Hepatocyte (in vitro differentiated cells): Measurements from ENCODE around the gene DMD. TPM values are rescaled to one million over a fixed set of nuclear protein-coding genes. Genes with fewer than 3 reads are reported as not detected.
A peak's percentile ranks its signal among the peaks of the same experiment; 100 is the strongest.

Experiments
- DNase-seq: peaks from one replicate; pipeline ENCODE4 v3.0.0-alpha.2; 2016; ENCODE audit warnings: low spot score
- H2AFZ ChIP-seq: fragments of 200-600 bp; sonication (generic); 2 replicates; pipeline ENCODE4 v1.6.0; 2016; ENCODE audit warnings: antibody characterized with exemption, mild to moderate bottlenecking
- H3K27ac ChIP-seq: fragments of 200-600 bp; sonication (generic); 2 replicates; pipeline ENCODE4 v1.5.1; 2016; ENCODE audit warnings: mild to moderate bottlenecking
- H3K27me3 ChIP-seq: fragments of 200-600 bp; sonication (generic); 2 replicates; pipeline ENCODE4 v1.6.1; 2016
- H3K36me3 ChIP-seq: fragments of 200-600 bp; sonication (generic); replicated peaks from 2 replicates; pipeline ENCODE4 v1.5.1; 2016; ENCODE audit warnings: low read depth; ENCODE audit not compliant: insufficient read depth
- H3K4me1 ChIP-seq: fragments of 200-600 bp; sonication (generic); 2 replicates; pipeline ENCODE4 v1.5.1; 2016; ENCODE audit warnings: mild to moderate bottlenecking, moderate library complexity; ENCODE audit not compliant: insufficient read depth
- H3K4me2 ChIP-seq: fragments of 200-600 bp; sonication (generic); 2 replicates; pipeline ENCODE4 v1.6.0; 2016
- H3K4me3 ChIP-seq: fragments of 200-600 bp; sonication (generic); 2 replicates; pipeline ENCODE4 v1.5.1; 2016; ENCODE audit warnings: mild to moderate bottlenecking
- H3K79me2 ChIP-seq: fragments of 200-600 bp; sonication (generic); 2 replicates; pipeline ENCODE4 v1.6.0; 2017; ENCODE audit warnings: mild to moderate bottlenecking
- H3K9me2 ChIP-seq: fragments of 200-600 bp; sonication (generic); replicated peaks from 2 replicates; pipeline ENCODE4 v1.6.0; 2017; ENCODE audit warnings: mild to moderate bottlenecking; ENCODE audit not compliant: insufficient read depth
- H3K9me3 ChIP-seq: fragments of 200-600 bp; sonication (generic); 2 replicates; pipeline ENCODE4 v1.5.1; 2016; ENCODE audit warnings: low read depth, mild to moderate bottlenecking
- H4K20me1 ChIP-seq: fragments of 200-600 bp; sonication (generic); 2 replicates; pipeline ENCODE4 v1.6.0; 2016; ENCODE audit warnings: mild to moderate bottlenecking; ENCODE audit not compliant: insufficient read depth, poor library complexity, severe bottlenecking
- EZH2 ChIP-seq: fragments of 200-600 bp; sonication (generic); IDR thresholded peaks from 2 replicates; pipeline ENCODE4 v1.6.1; 2016; ENCODE audit warnings: antibody characterized with exemption, mild to moderate bottlenecking, borderline replicate concordance
- EZH2phosphoT487 ChIP-seq: fragments of 200-600 bp; sonication (generic); IDR thresholded peaks from one replicate; pipeline ENCODE4 v1.6.1; 2018; ENCODE audit warnings: antibody characterized with exemption, mild to moderate bottlenecking, low read depth, moderate library complexity; ENCODE audit not compliant: unreplicated experiment, severe bottlenecking
- WGBS: methylation state at CpG from one replicate; pipeline ENCODE4 v1.1.6; 2016; ENCODE audit warnings: low lambda C conversion rate; ENCODE audit errors: missing lambda C conversion rate; 5-methylcytosine and 5-hydroxymethylcytosine counted together
- polyA plus RNA-seq: library from polyadenylated mRNA; unstranded; fragments of >200 nt; fragmentation: Nextera tagmentation; extraction: Ambion mirVana; gene quantifications from 2 replicates; pipeline ENCODE4 v1.2.1, GENCODE V29; 2016
- total RNA-seq: library from RNA; depleted of rRNA; stranded (reverse); fragments of >200 nt; gene quantifications from 2 replicates; pipeline ENCODE4 v1.2.3, GENCODE V29; 2014
- TF ChIP-seq, protein P1 (sequence below): fragments of 200-600 bp; sonication (generic); IDR thresholded peaks from 2 replicates; pipeline ENCODE4 v1.5.1; 2016; ENCODE audit warnings: antibody characterized with exemption, mild to moderate bottlenecking; ENCODE audit not compliant: poor library complexity

The DMD gene
- total and polyA plus RNA-seq, 2 experiments from 2014 or later, result 14.2 to 27.8 TPM

DNA sequence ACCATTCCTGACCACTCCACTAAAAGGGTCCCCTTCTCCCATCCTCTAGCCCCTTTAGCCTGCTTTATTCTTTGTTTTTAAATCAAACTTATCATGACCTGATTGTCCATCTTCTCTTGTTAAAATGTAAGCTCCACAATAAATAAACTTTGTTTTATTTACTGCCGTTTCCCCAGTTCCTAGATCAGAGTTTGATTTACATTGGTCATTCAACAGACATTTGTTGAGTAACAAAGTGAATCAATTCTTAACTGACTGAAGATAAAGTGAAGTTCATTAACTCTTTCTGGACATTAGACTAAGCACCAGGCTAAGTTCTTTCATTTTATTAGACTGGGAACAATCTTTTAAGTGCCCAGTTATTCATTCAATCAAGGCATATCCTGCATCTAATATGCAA, 1876.4 kb downstream of the DMD start:
- H3K36me3 ChIP-seq, result no peaks in the 10 kb centered on the region
- H3K4me2 ChIP-seq, result no peak overlapping the region
- H3K27me3 ChIP-seq, result no peaks in the 10 kb centered on the region
- TF ChIP-seq EZH2phosphoT487 (no peak), EZH2 (no peak)
- no peak overlapping the region for H3K4me3 ChIP-seq
- H4K20me1 ChIP-seq, result no peaks in the 10 kb centered on the region
- H2AFZ ChIP-seq, result no peak overlapping the region
- no peaks in the 10 kb centered on the region for H3K9me3 ChIP-seq
- no peak overlapping the region for H3K27ac ChIP-seq
- no peaks in the 10 kb centered on the region for H3K4me1 ChIP-seq
- 63% methylated on average over 1 of the region's 1 CpG for WGBS
- no peaks in the 10 kb centered on the region for H3K79me2 ChIP-seq
- DNase-seq, result no peak
- no peaks in the 10 kb centered on the region for H3K9me2 ChIP-seq

DNA sequence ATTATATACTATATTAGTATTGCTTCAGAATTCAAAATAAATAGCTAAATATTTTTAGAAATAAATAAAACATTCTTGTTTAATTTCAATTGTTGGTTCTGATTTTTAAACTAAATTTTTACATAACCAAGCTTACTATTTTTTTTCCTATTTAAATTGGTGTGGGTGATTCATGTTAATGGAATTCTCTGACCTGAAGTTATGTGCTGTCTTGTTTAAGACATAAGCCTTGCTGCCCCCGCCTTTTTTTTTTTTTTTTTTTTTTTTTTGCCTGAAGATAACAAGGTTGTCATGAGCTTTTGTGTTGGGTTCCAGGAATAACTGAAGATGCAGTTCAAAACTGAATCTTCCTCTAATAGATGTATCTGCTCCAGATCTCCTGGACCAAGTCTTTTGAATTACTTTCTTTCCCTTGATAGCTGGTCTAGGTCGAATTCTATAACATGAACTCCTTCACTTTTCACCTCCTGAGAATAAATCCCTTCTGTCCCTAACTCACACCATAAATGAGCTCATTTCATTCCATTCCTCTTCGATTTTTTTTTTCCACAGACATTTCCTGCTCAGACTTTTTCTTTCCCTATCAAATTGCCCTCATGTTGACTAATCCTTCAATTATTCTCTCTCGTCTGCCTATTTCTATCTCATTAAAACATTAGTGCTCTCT, 1878.1 kb downstream of the DMD start:
- Histone ChIP-seq H3K4me2 (no peak overlapping the region), H2AFZ (no peak overlapping the region), H3K36me3 (no peaks in the 10 kb centered on the region), H3K4me1 (no peaks in the 10 kb centered on the region), H4K20me1 (no peaks in the 10 kb centered on the region), H3K79me2 (no peaks in the 10 kb centered on the region), H3K4me3 (no peak overlapping the region), H3K9me2 (no peaks in the 10 kb centered on the region), H3K27ac (peak overlapping the region; percentile 33), H3K27me3 (no peaks in the 10 kb centered on the region), H3K9me3 (no peaks in the 10 kb centered on the region)
- DNase-seq, result peak; percentile 38
- WGBS, result 32% methylated on average over 4 of the region's 4 CpGs
- TF ChIP-seq EZH2 (no peak), EZH2phosphoT487 (no peak)
- TF ChIP-seq, protein P1, sequence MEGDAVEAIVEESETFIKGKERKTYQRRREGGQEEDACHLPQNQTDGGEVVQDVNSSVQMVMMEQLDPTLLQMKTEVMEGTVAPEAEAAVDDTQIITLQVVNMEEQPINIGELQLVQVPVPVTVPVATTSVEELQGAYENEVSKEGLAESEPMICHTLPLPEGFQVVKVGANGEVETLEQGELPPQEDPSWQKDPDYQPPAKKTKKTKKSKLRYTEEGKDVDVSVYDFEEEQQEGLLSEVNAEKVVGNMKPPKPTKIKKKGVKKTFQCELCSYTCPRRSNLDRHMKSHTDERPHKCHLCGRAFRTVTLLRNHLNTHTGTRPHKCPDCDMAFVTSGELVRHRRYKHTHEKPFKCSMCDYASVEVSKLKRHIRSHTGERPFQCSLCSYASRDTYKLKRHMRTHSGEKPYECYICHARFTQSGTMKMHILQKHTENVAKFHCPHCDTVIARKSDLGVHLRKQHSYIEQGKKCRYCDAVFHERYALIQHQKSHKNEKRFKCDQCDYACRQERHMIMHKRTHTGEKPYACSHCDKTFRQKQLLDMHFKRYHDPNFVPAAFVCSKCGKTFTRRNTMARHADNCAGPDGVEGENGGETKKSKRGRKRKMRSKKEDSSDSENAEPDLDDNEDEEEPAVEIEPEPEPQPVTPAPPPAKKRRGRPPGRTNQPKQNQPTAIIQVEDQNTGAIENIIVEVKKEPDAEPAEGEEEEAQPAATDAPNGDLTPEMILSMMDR, result no peak

DNA sequence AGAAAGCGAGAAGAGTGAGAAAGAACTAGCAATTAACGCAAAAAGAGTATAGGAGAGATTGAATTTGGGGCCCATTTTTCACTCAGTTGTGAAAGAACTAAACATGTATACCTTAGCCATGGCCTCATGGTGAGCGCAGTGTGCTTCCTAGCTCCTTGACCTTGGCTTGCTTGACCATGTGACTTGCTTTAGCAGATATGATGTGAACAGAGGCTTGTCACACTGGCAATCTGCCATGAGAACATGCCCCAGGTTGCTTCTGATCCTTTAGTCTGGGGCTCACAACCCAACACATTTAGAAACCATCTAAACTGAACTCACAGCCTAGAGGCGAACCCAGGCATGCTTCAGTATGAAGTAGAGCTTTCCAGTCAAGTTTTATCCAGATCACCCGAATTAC, 1879.4 kb downstream of the DMD start:
- Histone ChIP-seq H3K36me3 (no peaks in the 10 kb centered on the region), H3K4me2 (no peak overlapping the region), H3K9me3 (no peaks in the 10 kb centered on the region), H3K27ac (peak overlapping the region; percentile 47), H3K79me2 (no peaks in the 10 kb centered on the region), H3K9me2 (no peaks in the 10 kb centered on the region), H3K4me3 (no peak overlapping the region), H2AFZ (no peak overlapping the region), H4K20me1 (no peaks in the 10 kb centered on the region), H3K4me1 (no peaks in the 10 kb centered on the region), H3K27me3 (no peaks in the 10 kb centered on the region)
- WGBS, result 60% methylated on average over 5 of the region's 5 CpGs
- TF ChIP-seq EZH2phosphoT487, result no peak
- TF ChIP-seq, protein P1, result no peak
- no peak for TF ChIP-seq EZH2
- peak; percentile 26 for DNase-seq

DNA sequence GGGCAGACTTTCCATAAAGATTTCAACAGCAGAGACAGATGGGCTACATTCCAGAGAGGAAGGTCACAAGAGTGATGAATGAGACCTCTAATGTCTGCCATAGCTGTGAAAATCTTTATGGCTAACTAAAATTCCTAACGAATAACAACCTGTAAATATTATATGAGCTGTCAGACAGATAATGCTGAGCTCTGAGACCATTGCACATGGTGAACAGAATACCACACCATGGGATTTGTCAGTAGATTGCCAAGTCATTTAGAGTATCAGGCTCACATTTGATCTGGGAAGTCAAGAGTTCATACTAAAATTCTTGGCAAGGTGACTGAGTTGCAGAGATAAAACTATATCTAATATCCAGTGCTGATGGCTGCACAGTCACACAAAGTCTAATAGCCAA, 1880.3 kb downstream of the DMD start:
- H3K4me3 ChIP-seq, result no peak overlapping the region
- no peaks in the 10 kb centered on the region for H3K79me2 ChIP-seq
- no peaks in the 10 kb centered on the region for H3K4me1 ChIP-seq
- H4K20me1 ChIP-seq, result no peaks in the 10 kb centered on the region
- H3K9me3 ChIP-seq, result no peaks in the 10 kb centered on the region
- H3K27ac ChIP-seq, result no peak overlapping the region
- WGBS, result 40% methylated on average over 1 of the region's 1 CpG
- no peak overlapping the region for H3K4me2 ChIP-seq
- no peak overlapping the region for H2AFZ ChIP-seq
- no peak for DNase-seq
- TF ChIP-seq EZH2phosphoT487 (no peak), EZH2 (no peak)
- TF ChIP-seq, protein P1, result no peak
- no peaks in the 10 kb centered on the region for H3K9me2 ChIP-seq
- H3K36me3 ChIP-seq, result no peaks in the 10 kb centered on the region
- no peaks in the 10 kb centered on the region for H3K27me3 ChIP-seq
